ENCODE results near the gene ATXN1.

DNA sequence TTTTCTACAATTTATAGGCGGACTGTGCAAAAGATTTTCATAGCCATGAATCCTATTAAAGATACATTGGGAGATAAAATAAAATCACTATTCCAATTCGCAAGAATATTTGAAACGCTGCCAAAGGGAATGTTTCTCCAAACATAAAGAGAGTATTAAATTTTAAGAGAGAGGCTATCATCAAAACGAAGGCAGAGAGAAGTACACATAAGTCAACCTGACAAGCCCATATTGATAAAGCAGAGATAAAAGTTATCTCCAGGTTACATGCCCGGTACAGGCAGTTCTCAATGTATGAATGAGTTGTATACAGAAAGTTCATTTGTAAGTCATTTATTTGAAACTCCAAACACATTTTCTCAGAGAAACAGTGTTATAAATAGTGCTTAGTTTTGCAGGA is 193.1 kb downstream of the ATXN1 start:
- TF ChIP-seq ATF3 (CRISPR knock-in tag; conservative IDR thresholded peaks at IDR 0.05) = no peak
- TF ChIP-seq, protein P1, sequence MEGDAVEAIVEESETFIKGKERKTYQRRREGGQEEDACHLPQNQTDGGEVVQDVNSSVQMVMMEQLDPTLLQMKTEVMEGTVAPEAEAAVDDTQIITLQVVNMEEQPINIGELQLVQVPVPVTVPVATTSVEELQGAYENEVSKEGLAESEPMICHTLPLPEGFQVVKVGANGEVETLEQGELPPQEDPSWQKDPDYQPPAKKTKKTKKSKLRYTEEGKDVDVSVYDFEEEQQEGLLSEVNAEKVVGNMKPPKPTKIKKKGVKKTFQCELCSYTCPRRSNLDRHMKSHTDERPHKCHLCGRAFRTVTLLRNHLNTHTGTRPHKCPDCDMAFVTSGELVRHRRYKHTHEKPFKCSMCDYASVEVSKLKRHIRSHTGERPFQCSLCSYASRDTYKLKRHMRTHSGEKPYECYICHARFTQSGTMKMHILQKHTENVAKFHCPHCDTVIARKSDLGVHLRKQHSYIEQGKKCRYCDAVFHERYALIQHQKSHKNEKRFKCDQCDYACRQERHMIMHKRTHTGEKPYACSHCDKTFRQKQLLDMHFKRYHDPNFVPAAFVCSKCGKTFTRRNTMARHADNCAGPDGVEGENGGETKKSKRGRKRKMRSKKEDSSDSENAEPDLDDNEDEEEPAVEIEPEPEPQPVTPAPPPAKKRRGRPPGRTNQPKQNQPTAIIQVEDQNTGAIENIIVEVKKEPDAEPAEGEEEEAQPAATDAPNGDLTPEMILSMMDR (IDR thresholded peaks at IDR 0.05) = no peak
- no peak for TF ChIP-seq MXD4 (CRISPR knock-in tag; IDR thresholded peaks at IDR 0.05; ENCODE audit: borderline replicate concordance)
- TF ChIP-seq IRF2 (CRISPR knock-in tag; IDR thresholded peaks at IDR 0.05; ENCODE audit: borderline replicate concordance, low read depth) = no peak
- no peak for TF ChIP-seq ZNF232 (CRISPR knock-in tag; IDR thresholded peaks at IDR 0.05)
- TF ChIP-seq FOXJ3 (CRISPR knock-in tag; IDR thresholded peaks at IDR 0.05; ENCODE audit: borderline replicate concordance) = no peak
- no peak for TF ChIP-seq TP53 (CRISPR knock-in tag; IDR thresholded peaks at IDR 0.05)

Measured in WTC11 (cell line).